Central memory CD8-positive, alpha-beta T cell (primary cell): ENCODE measurements around the gene TRPC4AP.
A peak's percentile ranks its signal among the peaks of the same experiment; 100 is the strongest.

Experiments used
- ATAC-seq: fragments of 150-1000 bp; cut with Tn5 transposase; replicated peaks from 2 replicates; pipeline ENCODE4 v1.10.0; 2022; ENCODE audit warnings: mild to moderate bottlenecking, moderate FRiP score, moderate number of reproducible peaks; ENCODE audit not compliant: poor library complexity, severe bottlenecking; ENCODE audit errors: extremely low read depth
- DNase-seq, 2 donors: peaks; one replicate each; pipeline ENCODE4 v3.0.0; 2021; ENCODE audit warnings: low spot score in 2 of 2
- H3K27ac Mint-ChIP-seq: one replicate; pipeline ENCODE4 v1.8.0; 2022; ENCODE audit warnings: low read depth, mild to moderate bottlenecking, moderate library complexity, mixed read lengths
- H3K27me3 Mint-ChIP-seq: one replicate; pipeline ENCODE4 v1.8.0; 2022; ENCODE audit warnings: mixed read lengths
- H3K36me3 Mint-ChIP-seq: one replicate; pipeline ENCODE4 v1.8.0; 2022; ENCODE audit warnings: mild to moderate bottlenecking, moderate library complexity, mixed read lengths; ENCODE audit not compliant: insufficient read depth
- H3K4me1 Mint-ChIP-seq: one replicate; pipeline ENCODE4 v1.8.0; 2022; ENCODE audit warnings: mixed read lengths
- H3K4me3 Mint-ChIP-seq: one replicate; pipeline ENCODE4 v1.8.0; 2022; ENCODE audit warnings: mild to moderate bottlenecking, moderate library complexity, mixed read lengths
- H3K9me3 Mint-ChIP-seq: one replicate; pipeline ENCODE4 v1.8.0; 2022; ENCODE audit warnings: mixed read lengths

The TRPC4AP gene

GRCh38 chr20:35092524-35093266, at the start of gene TRPC4AP:
TRPC4AP (minus strand) TSS chr20:35092807; CDS start chr20:35092781, 26 bp downstream.
- peaks cover 24% of the 10 kb centered on the region for H3K36me3 Mint-ChIP-seq
- DNase-seq (peak; percentile 82 to 84), ATAC-seq (peak; percentile 97)
- peak within 1 kb of the TSS; percentile 88 for H3K4me3 Mint-ChIP-seq
- no peaks in the 10 kb centered on the region for H3K27me3 Mint-ChIP-seq
- peak within 1 kb of the TSS; percentile 92 for H3K27ac Mint-ChIP-seq
- no peaks in the 10 kb centered on the region for H3K9me3 Mint-ChIP-seq
- H3K4me1 Mint-ChIP-seq = peaks cover 40% of the 10 kb centered on the region

GRCh38 chr20:35135867-35136586, 43.4 kb upstream of the TRPC4AP start:
- H3K4me1 Mint-ChIP-seq = peaks cover 6% of the 10 kb centered on the region
- no peak for ATAC-seq
- no peak for DNase-seq
- H3K36me3 Mint-ChIP-seq = peaks cover 79% of the 10 kb centered on the region
- no peak overlapping the region for H3K27ac Mint-ChIP-seq
- no peaks in the 10 kb centered on the region for H3K9me3 Mint-ChIP-seq
- no peak overlapping the region for H3K4me3 Mint-ChIP-seq
- no peaks in the 10 kb centered on the region for H3K27me3 Mint-ChIP-seq

GRCh38 chr20:35134880-35135279, 42.3 kb upstream of the TRPC4AP start:
- Mint-ChIP-seq H3K36me3 (peaks cover 78% of the 10 kb centered on the region), H3K27ac (no peak overlapping the region), H3K4me3 (no peak overlapping the region), H3K4me1 (no peaks in the 10 kb centered on the region), H3K27me3 (no peaks in the 10 kb centered on the region), H3K9me3 (no peaks in the 10 kb centered on the region)
- DNase-seq (no peak), ATAC-seq (no peak)

- Mint-ChIP-seq H3K27ac (no peak overlapping the region), H3K4me3 (no peak overlapping the region)
These were observed 41.9 kb upstream of the TRPC4AP start for GRCh38 chr20:35134472-35134871.

GRCh38 chr20:35133735-35134134, 41.1 kb upstream of the TRPC4AP start:
- H3K9me3 Mint-ChIP-seq = no peaks in the 10 kb centered on the region
- no peak overlapping the region for H3K4me3 Mint-ChIP-seq
- no peak overlapping the region for H3K27ac Mint-ChIP-seq
- DNase-seq = no peak
- no peak for ATAC-seq
- no peaks in the 10 kb centered on the region for H3K27me3 Mint-ChIP-seq
- H3K4me1 Mint-ChIP-seq = no peaks in the 10 kb centered on the region
- H3K36me3 Mint-ChIP-seq = peaks cover 73% of the 10 kb centered on the region

More at GRCh38 chr20:35134472-35134871, 41.9 kb upstream of the TRPC4AP start:
- Mint-ChIP-seq H3K9me3 (no peaks in the 10 kb centered on the region), H3K27me3 (no peaks in the 10 kb centered on the region), H3K36me3 (peaks cover 77% of the 10 kb centered on the region), H3K4me1 (no peaks in the 10 kb centered on the region)
- DNase-seq = no peak
- ATAC-seq = no peak

- no peak for ATAC-seq
These were observed 40.4 kb upstream of the TRPC4AP start for GRCh38 chr20:35133031-35133430.

GRCh38 chr20:35131934-35132333, 39.3 kb upstream of the TRPC4AP start:
- Mint-ChIP-seq H3K27me3 (no peaks in the 10 kb centered on the region), H3K4me3 (no peak overlapping the region), H3K9me3 (no peaks in the 10 kb centered on the region), H3K36me3 (peaks cover 64% of the 10 kb centered on the region), H3K27ac (peak overlapping the region; percentile 55), H3K4me1 (no peaks in the 10 kb centered on the region)
- DNase-seq = no peak
- no peak for ATAC-seq

More at GRCh38 chr20:35133031-35133430, 40.4 kb upstream of the TRPC4AP start:
- H3K27me3 Mint-ChIP-seq = no peaks in the 10 kb centered on the region
- H3K4me3 Mint-ChIP-seq = no peak overlapping the region
- peaks cover 72% of the 10 kb centered on the region for H3K36me3 Mint-ChIP-seq
- H3K9me3 Mint-ChIP-seq = no peaks in the 10 kb centered on the region
- DNase-seq = no peak
- H3K4me1 Mint-ChIP-seq = no peaks in the 10 kb centered on the region
- no peak overlapping the region for H3K27ac Mint-ChIP-seq

- ATAC-seq (no peak), DNase-seq (no peak)
- H3K9me3 Mint-ChIP-seq = no peaks in the 10 kb centered on the region
- no peaks in the 10 kb centered on the region for H3K27me3 Mint-ChIP-seq
- H3K27ac Mint-ChIP-seq = no peak overlapping the region
- H3K4me1 Mint-ChIP-seq = no peaks in the 10 kb centered on the region
- H3K36me3 Mint-ChIP-seq = peaks cover 68% of the 10 kb centered on the region
- no peak overlapping the region for H3K4me3 Mint-ChIP-seq
These were observed 37.1 kb upstream of the TRPC4AP start for GRCh38 chr20:35129647-35130069.

- Mint-ChIP-seq H3K36me3 (peaks cover 61% of the 10 kb centered on the region), H3K27ac (peak overlapping the region; percentile 69)
These were observed 33.1 kb upstream of the TRPC4AP start for GRCh38 chr20:35125753-35126152.

GRCh38 chr20:35122756-35123405, 30.3 kb upstream of the TRPC4AP start:
- ATAC-seq (no peak), DNase-seq (no peak)
- H3K4me1 Mint-ChIP-seq = no peaks in the 10 kb centered on the region
- no peak overlapping the region for H3K4me3 Mint-ChIP-seq
- no peak overlapping the region for H3K27ac Mint-ChIP-seq
- H3K27me3 Mint-ChIP-seq = no peaks in the 10 kb centered on the region
- H3K9me3 Mint-ChIP-seq = no peaks in the 10 kb centered on the region
- H3K36me3 Mint-ChIP-seq = peaks cover 74% of the 10 kb centered on the region

More at GRCh38 chr20:35125753-35126152, 33.1 kb upstream of the TRPC4AP start:
- ATAC-seq (no peak), DNase-seq (no peak)
- H3K4me1 Mint-ChIP-seq = no peaks in the 10 kb centered on the region
- H3K27me3 Mint-ChIP-seq = no peaks in the 10 kb centered on the region
- no peaks in the 10 kb centered on the region for H3K9me3 Mint-ChIP-seq
- no peak overlapping the region for H3K4me3 Mint-ChIP-seq

- DNase-seq = no peak
- H3K9me3 Mint-ChIP-seq = no peaks in the 10 kb centered on the region
- H3K27ac Mint-ChIP-seq = no peak overlapping the region
- H3K36me3 Mint-ChIP-seq = peaks cover 74% of the 10 kb centered on the region
- H3K4me1 Mint-ChIP-seq = no peaks in the 10 kb centered on the region
- no peak overlapping the region for H3K4me3 Mint-ChIP-seq
- ATAC-seq = no peak
- H3K27me3 Mint-ChIP-seq = no peaks in the 10 kb centered on the region
These were observed 28.6 kb upstream of the TRPC4AP start for GRCh38 chr20:35121186-35121585.

GRCh38 chr20:35120012-35120701, 27.6 kb upstream of the TRPC4AP start:
- no peak for ATAC-seq
- Mint-ChIP-seq H3K36me3 (peaks cover 73% of the 10 kb centered on the region), H3K4me3 (no peak overlapping the region), H3K4me1 (no peaks in the 10 kb centered on the region), H3K9me3 (no peaks in the 10 kb centered on the region), H3K27ac (peak overlapping the region; percentile 17), H3K27me3 (no peaks in the 10 kb centered on the region)
- no peak for DNase-seq
